Stimulated activated CD8-positive, alpha-beta memory T cell treated with anti-CD3 and anti-CD28 coated beads, Interleukin-15, amount 100 ng/mL, for 4 hours (primary cell): ENCODE measurements around the gene SYCP3.

Source experiments
- DNase-seq, 2 donors: peaks; one replicate each; pipeline ENCODE4 v3.0.0-alpha.2; 2020; ENCODE audit warnings: low read depth in 2 of 2

SYCP3 gene

DNA sequence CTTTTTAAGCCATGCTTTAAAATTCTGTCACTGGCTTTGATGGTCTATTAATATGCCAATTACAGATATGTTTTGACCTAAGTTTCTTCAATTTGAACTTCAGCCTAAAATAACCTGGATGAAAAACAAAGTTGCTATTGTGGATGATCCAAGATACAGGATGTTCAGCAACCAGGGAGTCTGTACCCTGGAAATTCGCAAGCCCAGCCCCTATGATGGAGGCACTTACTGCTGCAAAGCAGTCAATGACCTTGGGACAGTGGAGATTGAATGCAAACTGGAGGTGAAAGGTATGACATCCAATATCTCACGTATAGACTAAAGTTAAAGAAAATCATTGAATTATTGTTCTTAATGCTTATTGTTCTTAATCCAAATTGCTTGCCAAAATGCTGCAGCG, 59.0 kb downstream of the SYCP3 start:
- DNase-seq: no peak
